Astrocyte (in vitro differentiated cells and primary cell): ENCODE measurements around the gene FIGN. TPM values are rescaled to one million over a fixed set of nuclear protein-coding genes. Genes with fewer than 3 reads are reported as not detected.

Source experiments
- DNase-seq: peaks from one replicate; pipeline ENCODE4 v3.0.0-alpha.2; 2010; ENCODE audit warnings: low read depth
- FAIRE-seq: peaks from 2 replicates; lab custom pipeline; 2011; peaks lifted over from hg19 to GRCh38; lab: Jason Lieb, UNC
- H2AFZ ChIP-seq: 2 replicates; pipeline ENCODE4 v1.6.0; 2012; ENCODE audit warnings: low read depth, low read length, inconsistent platforms
- H3K27ac ChIP-seq: 2 replicates; pipeline ENCODE4 v1.5.1; 2011; ENCODE audit warnings: low read depth, low read length, inconsistent platforms
- H3K27me3 ChIP-seq: 2 replicates; pipeline ENCODE4 v1.6.0; 2011; ENCODE audit warnings: low read length, inconsistent platforms; ENCODE audit not compliant: insufficient read depth
- H3K36me3 ChIP-seq: 2 replicates; pipeline ENCODE4 v1.5.1; 2011; ENCODE audit warnings: low read length, inconsistent platforms; ENCODE audit not compliant: insufficient read depth
- H3K4me1 ChIP-seq: 2 replicates; pipeline ENCODE4 v1.5.1; 2011; ENCODE audit warnings: low read length, inconsistent platforms; ENCODE audit not compliant: insufficient read depth
- H3K4me2 ChIP-seq: 2 replicates; pipeline ENCODE4 v1.6.0; 2012; ENCODE audit warnings: low read length, inconsistent platforms
- H3K4me3 ChIP-seq: 2 replicates; pipeline ENCODE4 v1.5.1; 2011; ENCODE audit warnings: low read depth, mild to moderate bottlenecking, low read length, inconsistent platforms; ENCODE audit not compliant: insufficient read depth
- H3K79me2 ChIP-seq: 2 replicates; pipeline ENCODE4 v1.6.0; 2012; ENCODE audit warnings: mild to moderate bottlenecking, low read length, inconsistent platforms; ENCODE audit not compliant: insufficient read depth
- H3K9ac ChIP-seq: 2 replicates; pipeline ENCODE4 v1.6.0; 2012; ENCODE audit warnings: mild to moderate bottlenecking, low read length, inconsistent platforms
- H3K9me3 ChIP-seq: 2 replicates; pipeline ENCODE4 v1.5.1; 2012; ENCODE audit warnings: low read depth, mild to moderate bottlenecking, low read length, inconsistent platforms; ENCODE audit not compliant: insufficient read depth
- H4K20me1 ChIP-seq: 2 replicates; pipeline ENCODE4 v1.6.0; 2012; ENCODE audit warnings: low read length, inconsistent platforms; ENCODE audit not compliant: insufficient read depth
- H3K27ac Mint-ChIP-seq: one replicate; pipeline ENCODE4 v1.8.0; 2021; ENCODE audit warnings: mild to moderate bottlenecking, mixed read lengths; ENCODE audit not compliant: unreplicated experiment
- H3K27me3 Mint-ChIP-seq: one replicate; pipeline ENCODE4 v1.8.0; 2021; ENCODE audit warnings: low read depth, mixed read lengths; ENCODE audit not compliant: unreplicated experiment
- H3K36me3 Mint-ChIP-seq: one replicate; pipeline ENCODE4 v1.8.0; 2021; ENCODE audit warnings: low read depth, mixed read lengths; ENCODE audit not compliant: unreplicated experiment
- H3K4me1 Mint-ChIP-seq: one replicate; pipeline ENCODE4 v1.8.0; 2021; ENCODE audit warnings: low read depth, mixed read lengths; ENCODE audit not compliant: unreplicated experiment
- H3K4me3 Mint-ChIP-seq: one replicate; pipeline ENCODE4 v1.8.0; 2021; ENCODE audit warnings: mild to moderate bottlenecking, moderate library complexity, mixed read lengths; ENCODE audit not compliant: unreplicated experiment
- H3K9me3 Mint-ChIP-seq: one replicate; pipeline ENCODE4 v1.8.0; 2021; ENCODE audit warnings: mild to moderate bottlenecking, mixed read lengths; ENCODE audit not compliant: unreplicated experiment
- CTCF ChIP-seq: IDR thresholded peaks from 2 replicates; pipeline ENCODE4 v1.5.1; 2011; ENCODE audit warnings: low read depth, mild to moderate bottlenecking, inconsistent platforms, low read length, moderate library complexity; ENCODE audit not compliant: insufficient read depth
- EZH2 ChIP-seq: IDR thresholded peaks from 2 replicates; pipeline ENCODE4 v1.6.1; 2012; ENCODE audit warnings: mild to moderate bottlenecking, low read length, inconsistent platforms; ENCODE audit not compliant: insufficient read depth
- total RNA-seq: library from RNA; stranded (reverse); gene quantifications from 2 replicates; pipeline ENCODE4 v1.2.1, GENCODE V29; 2021

Gene FIGN
- total RNA-seq, 1 donor from 2014 or later = 30.3 TPM

GRCh38 chr2:163717993-163718680 is 17.7 kb downstream of the FIGN start:
- H3K4me1 ChIP-seq = no peaks in the 10 kb centered on the region
- H3K4me2 ChIP-seq = no peak overlapping the region
- H2AFZ ChIP-seq = no peak overlapping the region
- H3K9me3 ChIP-seq = no peaks in the 10 kb centered on the region
- Mint-ChIP-seq H3K27ac (peak overlapping the region; percentile 53), H3K4me1 (peaks cover 39% of the 10 kb centered on the region), H3K27me3 (no peaks in the 10 kb centered on the region), H3K36me3 (no peaks in the 10 kb centered on the region), H3K9me3 (no peaks in the 10 kb centered on the region), H3K4me3 (peak overlapping the region; percentile 43)
- no peak overlapping the region for H3K27ac ChIP-seq
- H3K27me3 ChIP-seq = no peaks in the 10 kb centered on the region
- FAIRE-seq (no peak), DNase-seq (no peak)
- TF ChIP-seq EZH2 (no peak), CTCF (no peak)
- no peaks in the 10 kb centered on the region for H3K36me3 ChIP-seq
- H3K4me3 ChIP-seq = no peak overlapping the region
- H3K9ac ChIP-seq = no peak overlapping the region
- H4K20me1 ChIP-seq = peaks cover 10% of the 10 kb centered on the region
- peaks cover 49% of the 10 kb centered on the region for H3K79me2 ChIP-seq

- no peak overlapping the region for H3K4me3 ChIP-seq
- H3K4me3 Mint-ChIP-seq = peak overlapping the region; percentile 43
- no peaks in the 10 kb centered on the region for H3K36me3 ChIP-seq
- H2AFZ ChIP-seq = no peak overlapping the region
- H3K27me3 ChIP-seq = no peaks in the 10 kb centered on the region
- no peak overlapping the region for H3K27ac ChIP-seq
- H3K9me3 ChIP-seq = no peaks in the 10 kb centered on the region
- TF ChIP-seq EZH2 (no peak), CTCF (no peak)
- H3K4me1 ChIP-seq = no peaks in the 10 kb centered on the region
- H4K20me1 ChIP-seq = peaks cover 10% of the 10 kb centered on the region
- DNase-seq (no peak), FAIRE-seq (no peak)
- peaks cover 53% of the 10 kb centered on the region for H3K79me2 ChIP-seq
- no peak overlapping the region for H3K9ac ChIP-seq
- H3K9me3 Mint-ChIP-seq = no peaks in the 10 kb centered on the region
- peak overlapping the region; percentile 78 for H3K27ac Mint-ChIP-seq
- H3K4me2 ChIP-seq = no peak overlapping the region
- peaks cover 39% of the 10 kb centered on the region for H3K4me1 Mint-ChIP-seq
- H3K27me3 Mint-ChIP-seq = no peaks in the 10 kb centered on the region
- no peaks in the 10 kb centered on the region for H3K36me3 Mint-ChIP-seq
Measured at GRCh38 chr2:163717515-163717914, 18.3 kb downstream of the FIGN start.

- H3K27me3 Mint-ChIP-seq = no peaks in the 10 kb centered on the region
- peaks cover 10% of the 10 kb centered on the region for H4K20me1 ChIP-seq
- no peak for FAIRE-seq
- H3K9ac ChIP-seq = no peak overlapping the region
- H2AFZ ChIP-seq = no peak overlapping the region
- H3K9me3 ChIP-seq = no peaks in the 10 kb centered on the region
- H3K27me3 ChIP-seq = no peaks in the 10 kb centered on the region
- H3K4me2 ChIP-seq = no peak overlapping the region
- no peak overlapping the region for H3K27ac ChIP-seq
- H3K27ac Mint-ChIP-seq = no peak overlapping the region
- H3K4me3 ChIP-seq = no peak overlapping the region
- no peak overlapping the region for H3K4me3 Mint-ChIP-seq
- H3K4me1 Mint-ChIP-seq = peaks cover 36% of the 10 kb centered on the region
- H3K9me3 Mint-ChIP-seq = no peaks in the 10 kb centered on the region
- H3K79me2 ChIP-seq = peaks cover 49% of the 10 kb centered on the region
- DNase-seq = no peak
- H3K4me1 ChIP-seq = no peaks in the 10 kb centered on the region
- TF ChIP-seq CTCF = no peak
- TF ChIP-seq EZH2 = no peak
- H3K36me3 Mint-ChIP-seq = no peaks in the 10 kb centered on the region
- H3K36me3 ChIP-seq = no peaks in the 10 kb centered on the region
Measured at GRCh38 chr2:163716101-163716500, 19.7 kb downstream of the FIGN start.
